T-helper 1 cell treated with Interleukin-12 subunit alpha and Interleukin-12 subunit beta and Interleukin-4 antibody, amounts not matched to agents 30 μg/mL and 1 μg/mL, for 36 hours (primary cell): ENCODE data around the gene SPAG6.

Experiments used
- H3K27ac Mint-ChIP-seq: one replicate; pipeline ENCODE4 v1.8.0; 2021; ENCODE audit warnings: mild to moderate bottlenecking, mixed read lengths
- H3K27me3 Mint-ChIP-seq: one replicate; pipeline ENCODE4 v1.8.0; 2021; ENCODE audit warnings: low read depth, mixed read lengths
- H3K36me3 Mint-ChIP-seq: one replicate; pipeline ENCODE4 v1.8.0; 2021; ENCODE audit warnings: low read depth, mixed read lengths
- H3K4me1 Mint-ChIP-seq: one replicate; pipeline ENCODE4 v1.8.0; 2021; ENCODE audit warnings: low read depth, mixed read lengths
- H3K4me3 Mint-ChIP-seq: one replicate; pipeline ENCODE4 v1.8.0; 2021; ENCODE audit warnings: mild to moderate bottlenecking, moderate library complexity, mixed read lengths
- H3K9me3 Mint-ChIP-seq: one replicate; pipeline ENCODE4 v1.8.0; 2021; ENCODE audit warnings: mixed read lengths

Gene SPAG6

DNA sequence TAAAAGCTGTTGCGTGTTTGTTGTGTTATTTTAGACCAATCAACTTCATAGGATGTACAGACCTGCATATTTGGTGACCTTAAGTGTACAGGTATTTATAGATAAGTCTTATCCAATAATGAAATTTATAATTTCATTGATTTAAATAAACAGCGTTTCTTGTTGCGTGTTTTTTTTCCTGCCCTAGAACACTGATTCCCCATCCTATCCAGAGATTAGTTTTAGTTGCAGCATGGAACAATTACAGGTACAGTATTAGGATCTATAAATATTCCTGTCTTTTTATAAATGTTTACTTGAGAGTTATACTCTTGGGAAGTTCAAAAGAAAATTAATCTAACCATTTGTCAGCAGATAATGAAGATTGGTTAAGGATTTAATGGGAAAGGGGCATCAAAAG, 26.5 kb upstream of the SPAG6 start:
- H3K36me3 Mint-ChIP-seq = peaks cover 18% of the 10 kb centered on the region
- H3K27me3 Mint-ChIP-seq = peaks cover 24% of the 10 kb centered on the region
- no peaks in the 10 kb centered on the region for H3K9me3 Mint-ChIP-seq
- H3K27ac Mint-ChIP-seq = no peak overlapping the region
- H3K4me1 Mint-ChIP-seq = peaks cover 48% of the 10 kb centered on the region
- H3K4me3 Mint-ChIP-seq = peak overlapping the region; percentile 9

DNA sequence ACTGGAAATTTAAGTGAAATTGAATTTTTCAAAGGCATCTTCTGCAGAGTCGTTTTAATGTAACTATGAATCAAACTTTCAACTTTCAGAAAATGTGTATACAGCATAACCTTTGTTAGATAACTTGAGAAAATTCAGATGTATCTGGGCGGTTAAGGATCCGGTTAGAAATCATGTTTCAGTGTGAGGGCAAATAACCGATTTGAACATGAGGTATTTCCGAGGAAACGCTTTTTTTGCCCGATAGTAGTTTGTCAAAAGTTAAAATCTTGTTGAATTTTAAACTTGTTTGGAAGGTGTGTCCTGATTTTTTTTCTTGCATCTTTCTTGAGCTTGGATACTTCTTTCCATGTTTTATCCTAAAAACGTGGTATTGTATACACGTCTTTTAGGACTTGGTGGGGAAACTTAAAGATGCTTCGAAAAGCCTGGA, 25.7 kb upstream of the SPAG6 start:
- H3K36me3 Mint-ChIP-seq = peaks cover 22% of the 10 kb centered on the region
- H3K4me1 Mint-ChIP-seq = peaks cover 56% of the 10 kb centered on the region
- no peaks in the 10 kb centered on the region for H3K9me3 Mint-ChIP-seq
- H3K27me3 Mint-ChIP-seq = peaks cover 32% of the 10 kb centered on the region
- H3K4me3 Mint-ChIP-seq = peak overlapping the region; percentile 86
- peak overlapping the region; percentile 90 for H3K27ac Mint-ChIP-seq

DNA sequence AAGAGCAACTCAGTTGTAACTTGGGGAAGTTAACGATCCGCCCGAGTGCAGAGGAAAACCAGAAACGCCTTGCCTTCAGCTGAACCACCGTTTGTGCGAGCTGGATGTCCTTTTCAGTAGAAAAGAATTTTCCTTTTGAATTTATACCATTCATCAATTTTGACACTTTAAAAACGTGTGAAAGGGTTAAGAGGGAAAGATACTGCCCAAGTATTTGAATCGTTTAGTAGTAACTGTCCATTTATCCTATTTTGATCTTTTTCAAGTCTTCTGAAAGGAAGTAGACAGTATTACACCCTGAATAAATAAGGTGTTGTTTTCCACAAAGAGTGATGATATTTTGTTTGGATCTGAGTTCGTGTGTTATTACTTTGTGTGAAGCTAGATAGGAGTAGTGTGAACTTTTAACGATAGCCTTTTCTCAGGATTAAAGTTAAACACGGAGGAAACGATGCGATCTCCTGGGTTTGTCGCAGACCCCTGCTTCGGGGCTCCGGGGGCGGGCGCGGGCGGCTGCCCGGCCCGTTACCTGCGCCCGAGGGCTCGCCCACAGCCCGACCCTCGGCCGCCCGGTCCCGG, 25.2 kb upstream of the SPAG6 start:
- Mint-ChIP-seq H3K27me3 (peaks cover 37% of the 10 kb centered on the region), H3K9me3 (no peaks in the 10 kb centered on the region), H3K36me3 (peaks cover 24% of the 10 kb centered on the region), H3K4me3 (peak overlapping the region; percentile 86), H3K27ac (peak overlapping the region; percentile 90), H3K4me1 (peaks cover 57% of the 10 kb centered on the region)

DNA sequence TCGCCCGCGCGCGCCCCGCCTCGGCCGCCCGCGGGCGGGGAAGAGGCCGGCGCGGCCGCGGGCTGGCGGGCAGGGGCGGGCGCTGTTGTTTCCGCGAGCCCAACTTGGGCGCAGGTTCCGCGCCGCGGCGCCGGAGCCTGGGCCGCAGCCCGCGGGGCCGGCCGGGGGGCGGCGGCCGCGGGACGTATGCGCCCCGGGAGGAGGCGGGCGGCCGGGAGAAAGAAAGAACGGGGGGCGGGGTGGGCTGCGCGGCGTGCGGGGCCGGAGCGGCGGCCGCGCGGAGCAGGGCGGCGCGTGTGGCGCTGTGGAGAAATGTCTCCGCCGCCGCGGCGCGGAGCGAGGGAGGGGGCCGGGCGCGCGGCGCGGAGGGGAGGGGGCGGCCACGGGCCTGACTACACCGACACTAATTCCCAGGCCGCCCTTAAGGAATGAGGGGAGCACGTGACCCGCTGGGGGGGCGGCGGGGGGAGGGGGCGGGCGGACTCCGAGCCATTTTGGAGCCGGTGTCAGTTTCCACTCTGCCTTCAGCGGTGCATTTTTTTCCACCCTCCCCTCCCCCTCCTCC, 24.6 kb upstream of the SPAG6 start, which contains the start of gene BMI1:
Gene BMI1, plus strand, starts transcription at position 509 of the 565 bp plus-strand sequence. CDS start 5,351 bp downstream, outside the sequence.
- Mint-ChIP-seq H3K4me1 (peaks cover 52% of the 10 kb centered on the region), H3K27ac (peak within 1 kb of the TSS; percentile 90), H3K9me3 (no peaks in the 10 kb centered on the region), H3K27me3 (peaks cover 38% of the 10 kb centered on the region), H3K4me3 (peak within 1 kb of the TSS; percentile 86), H3K36me3 (peaks cover 24% of the 10 kb centered on the region)

DNA sequence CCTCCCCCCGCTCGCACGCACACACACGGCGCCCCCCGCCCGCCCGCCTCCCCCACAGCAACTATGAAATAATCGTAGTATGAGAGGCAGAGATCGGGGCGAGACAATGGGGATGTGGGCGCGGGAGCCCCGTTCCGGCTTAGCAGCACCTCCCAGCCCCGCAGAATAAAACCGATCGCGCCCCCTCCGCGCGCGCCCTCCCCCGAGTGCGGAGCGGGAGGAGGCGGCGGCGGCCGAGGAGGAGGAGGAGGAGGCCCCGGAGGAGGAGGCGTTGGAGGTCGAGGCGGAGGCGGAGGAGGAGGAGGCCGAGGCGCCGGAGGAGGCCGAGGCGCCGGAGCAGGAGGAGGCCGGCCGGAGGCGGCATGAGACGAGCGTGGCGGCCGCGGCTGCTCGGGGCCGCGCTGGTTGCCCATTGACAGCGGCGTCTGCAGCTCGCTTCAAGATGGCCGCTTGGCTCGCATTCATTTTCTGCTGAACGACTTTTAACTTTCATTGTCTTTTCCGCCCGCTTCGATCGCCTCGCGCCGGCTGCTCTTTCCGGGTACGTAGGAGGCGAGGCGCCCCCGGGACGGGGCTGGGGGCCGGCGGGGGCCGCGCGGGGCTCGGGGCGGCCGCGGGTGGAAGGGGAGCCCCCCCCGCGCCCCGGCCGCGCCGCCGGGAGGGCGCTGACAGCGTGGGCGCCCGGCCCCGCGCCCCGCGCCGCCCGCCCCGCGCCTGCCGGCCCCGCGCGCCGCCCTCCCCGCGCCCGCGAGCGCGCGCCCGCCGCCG, 24.0 kb upstream of the SPAG6 start:
- Mint-ChIP-seq H3K4me1 (peaks cover 55% of the 10 kb centered on the region), H3K4me3 (peak overlapping the region; percentile 77), H3K36me3 (peaks cover 28% of the 10 kb centered on the region), H3K27me3 (peaks cover 38% of the 10 kb centered on the region), H3K27ac (peak overlapping the region; percentile 67), H3K9me3 (no peaks in the 10 kb centered on the region)

DNA sequence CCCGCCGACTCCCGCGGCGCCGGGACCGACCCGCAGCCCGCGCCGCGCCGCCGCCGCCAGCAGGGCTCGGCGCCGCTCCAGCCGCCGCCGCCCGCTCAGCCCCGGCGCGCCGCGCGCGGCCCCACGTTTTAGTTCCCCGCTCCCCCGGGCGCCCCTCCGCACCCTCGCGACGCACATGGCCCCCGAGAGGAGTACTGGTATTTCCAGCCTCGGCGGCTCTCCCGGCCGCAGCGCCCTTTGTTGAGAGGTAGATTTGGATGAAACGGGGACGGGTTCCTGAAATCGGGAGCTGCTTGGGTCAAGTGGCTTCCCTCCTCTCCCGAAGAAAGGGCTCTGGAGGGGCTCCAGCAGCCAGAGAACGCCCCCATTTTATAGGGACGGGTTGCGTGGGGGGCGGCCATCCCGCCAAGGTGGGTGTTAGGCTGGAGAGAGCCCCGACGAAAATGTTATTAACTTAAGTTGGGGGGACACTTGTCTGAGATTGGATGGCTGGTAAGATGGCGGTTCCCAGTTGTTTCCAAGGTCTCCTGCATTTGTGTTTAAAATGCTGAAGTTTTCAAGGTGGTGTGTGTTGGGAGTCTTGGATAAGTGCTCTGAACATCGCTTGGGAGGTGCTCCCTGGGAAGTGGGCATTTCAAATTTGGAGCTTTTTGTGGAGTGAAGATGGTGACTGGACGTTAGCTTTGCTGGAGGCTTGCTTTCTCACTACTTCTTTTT, 23.2 kb upstream of the SPAG6 start:
- peaks cover 54% of the 10 kb centered on the region for H3K4me1 Mint-ChIP-seq
- H3K27me3 Mint-ChIP-seq = peaks cover 38% of the 10 kb centered on the region
- H3K27ac Mint-ChIP-seq = peak overlapping the region; percentile 62
- no peaks in the 10 kb centered on the region for H3K9me3 Mint-ChIP-seq
- peaks cover 30% of the 10 kb centered on the region for H3K36me3 Mint-ChIP-seq
- peak overlapping the region; percentile 71 for H3K4me3 Mint-ChIP-seq

DNA sequence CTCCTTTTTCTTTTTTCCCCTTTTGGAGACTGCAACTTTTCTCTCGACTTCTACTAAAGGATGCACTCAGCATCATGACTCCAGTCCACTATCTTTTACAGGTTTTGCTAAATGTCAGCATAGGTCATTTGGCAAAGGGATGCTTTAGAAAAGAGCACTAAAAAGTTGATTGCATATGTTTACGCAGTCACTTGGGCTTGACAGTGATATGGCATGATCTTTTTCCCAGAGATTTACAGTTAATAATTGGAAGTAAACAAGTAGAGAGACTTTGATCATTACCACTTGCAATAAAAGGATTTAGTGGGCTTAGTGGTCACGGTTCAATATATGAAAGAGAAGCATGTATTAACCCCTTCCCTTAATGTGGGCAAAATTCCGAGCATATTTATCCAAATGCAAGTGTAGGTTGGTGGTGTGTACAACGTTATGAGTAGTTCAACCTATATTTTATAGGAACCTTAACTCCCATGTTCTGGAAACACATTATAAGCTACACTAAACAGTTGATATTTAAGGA, 22.6 kb upstream of the SPAG6 start:
- Mint-ChIP-seq H3K27me3 (peaks cover 38% of the 10 kb centered on the region), H3K9me3 (no peaks in the 10 kb centered on the region), H3K4me1 (peaks cover 52% of the 10 kb centered on the region), H3K4me3 (peak overlapping the region; percentile 71), H3K36me3 (peaks cover 34% of the 10 kb centered on the region), H3K27ac (peak overlapping the region; percentile 62)

DNA sequence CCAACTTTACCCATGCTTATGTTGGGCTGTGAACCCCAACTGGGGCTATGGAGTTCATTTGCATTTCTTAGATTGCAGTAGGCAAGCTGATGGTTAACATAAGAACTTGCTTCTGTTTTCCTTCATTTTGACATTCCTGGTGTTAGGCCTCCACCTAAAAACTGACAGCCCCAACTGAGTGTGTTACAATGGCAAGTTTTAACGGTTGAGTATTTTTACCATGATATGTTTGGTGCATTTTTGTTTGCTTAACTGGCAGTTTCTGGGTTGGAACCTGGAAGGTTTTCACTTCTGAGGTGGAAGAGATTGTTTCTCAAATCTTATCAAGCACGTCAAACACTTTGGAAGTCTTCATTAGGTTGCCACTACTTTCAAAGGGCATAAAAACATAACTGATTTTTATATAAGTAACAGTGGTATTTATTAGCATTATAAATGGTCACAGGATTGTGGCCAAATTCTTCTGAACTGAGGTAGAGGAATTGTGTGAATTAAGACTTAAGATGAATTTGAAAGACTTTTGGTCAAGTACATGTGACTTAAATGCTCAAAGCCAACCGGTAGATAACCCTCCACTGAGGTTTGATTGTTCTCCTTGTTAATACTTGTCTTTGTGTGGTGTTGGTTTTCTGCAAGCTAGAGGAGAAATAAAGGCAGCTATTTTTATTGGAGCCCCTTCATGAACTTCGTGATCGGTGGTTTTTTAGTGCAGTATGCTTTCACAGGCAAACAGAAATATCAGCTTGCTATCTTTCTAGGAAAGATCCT, 21.6 kb upstream of the SPAG6 start:
- Mint-ChIP-seq H3K4me1 (peaks cover 46% of the 10 kb centered on the region), H3K4me3 (peak overlapping the region; percentile 86), H3K9me3 (no peaks in the 10 kb centered on the region), H3K27me3 (peaks cover 38% of the 10 kb centered on the region), H3K36me3 (peaks cover 30% of the 10 kb centered on the region), H3K27ac (no peak overlapping the region)

DNA sequence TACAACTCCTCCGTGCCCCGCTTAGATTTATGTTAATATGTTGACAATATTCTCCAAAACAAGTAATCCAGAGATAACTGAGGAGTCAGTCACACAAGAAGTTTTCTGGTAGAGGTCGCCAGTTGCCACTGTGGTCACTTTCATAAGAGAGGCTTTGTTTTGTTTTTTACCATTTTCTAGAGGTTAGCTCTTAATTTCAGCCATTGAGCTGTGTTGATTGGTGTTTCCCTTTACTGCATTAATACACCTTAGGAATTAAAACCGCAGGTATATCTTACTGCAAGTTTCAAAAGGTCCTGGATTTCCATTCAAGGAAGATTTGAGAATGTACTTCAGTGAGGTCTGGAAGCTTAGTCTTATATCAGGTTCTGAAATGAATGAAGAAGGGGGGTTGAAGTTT, 20.9 kb upstream of the SPAG6 start:
- H3K4me3 Mint-ChIP-seq = peak overlapping the region; percentile 86
- peak overlapping the region; percentile 39 for H3K27ac Mint-ChIP-seq
- peaks cover 38% of the 10 kb centered on the region for H3K27me3 Mint-ChIP-seq
- peaks cover 30% of the 10 kb centered on the region for H3K36me3 Mint-ChIP-seq
- peaks cover 42% of the 10 kb centered on the region for H3K4me1 Mint-ChIP-seq
- no peaks in the 10 kb centered on the region for H3K9me3 Mint-ChIP-seq

DNA sequence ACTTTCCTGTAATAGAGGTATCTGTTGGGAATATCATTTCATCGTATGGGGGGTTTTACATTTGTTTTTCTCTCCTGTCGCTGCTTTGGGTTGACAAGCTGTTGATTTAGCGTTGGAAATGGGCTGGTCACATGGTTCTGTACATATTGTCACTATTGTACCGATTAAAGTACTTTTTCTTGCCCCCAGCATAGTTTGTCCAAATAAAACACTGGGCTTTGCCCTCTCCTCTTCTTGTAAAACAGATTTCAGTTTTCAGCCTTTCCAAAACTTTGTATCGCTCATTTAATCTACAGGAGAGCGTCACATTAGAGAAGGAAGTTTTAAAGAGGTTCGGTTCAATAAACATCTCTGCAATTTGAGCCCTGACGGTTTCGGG, 20.4 kb upstream of the SPAG6 start:
- peak overlapping the region; percentile 77 for H3K27ac Mint-ChIP-seq
- peaks cover 32% of the 10 kb centered on the region for H3K36me3 Mint-ChIP-seq
- H3K4me3 Mint-ChIP-seq = peak overlapping the region; percentile 86
- no peaks in the 10 kb centered on the region for H3K9me3 Mint-ChIP-seq
- peaks cover 37% of the 10 kb centered on the region for H3K27me3 Mint-ChIP-seq
- peaks cover 38% of the 10 kb centered on the region for H3K4me1 Mint-ChIP-seq

DNA sequence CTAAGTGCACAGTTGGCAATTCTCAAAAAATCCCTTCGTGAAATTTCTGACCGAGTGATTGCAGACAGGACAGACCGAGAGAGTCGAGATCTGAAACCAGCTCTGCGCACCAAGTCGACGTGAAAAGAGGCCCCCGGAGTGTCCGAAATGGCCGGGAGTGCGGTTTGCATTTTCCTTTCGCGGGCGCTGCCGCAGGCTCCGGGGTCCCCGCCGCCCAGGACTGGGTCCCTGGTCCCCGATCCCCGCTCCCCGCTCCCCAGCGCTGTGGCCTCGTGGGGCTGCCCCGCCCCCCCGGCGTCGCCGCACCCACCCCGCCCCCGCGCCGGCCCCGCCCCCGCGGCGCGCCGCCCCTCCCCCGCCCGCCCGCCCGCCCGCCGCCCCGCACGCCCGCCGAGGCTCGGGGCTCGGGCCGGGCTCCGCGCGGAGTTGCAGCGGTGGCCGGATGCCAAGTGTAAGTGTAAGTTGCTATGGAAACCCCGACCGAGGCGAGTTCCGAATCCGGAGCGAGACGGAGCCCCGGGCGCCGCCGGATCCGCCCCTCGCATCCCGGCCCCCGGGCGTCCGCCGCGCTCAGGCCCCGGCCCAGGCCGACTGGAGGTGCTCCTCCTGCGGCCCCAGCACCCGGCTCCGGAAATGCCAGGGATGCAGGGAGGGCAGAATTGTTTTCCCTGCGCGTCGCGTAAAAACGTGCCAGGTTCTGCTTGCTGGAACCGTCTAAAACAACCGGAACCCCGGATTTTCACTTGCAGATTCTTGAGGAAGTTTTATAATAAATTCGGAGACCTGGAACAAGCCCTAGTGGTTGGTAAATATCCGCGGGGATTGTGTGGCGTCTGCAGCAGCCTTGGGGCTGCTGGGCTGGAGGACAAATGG, 19.8 kb upstream of the SPAG6 start:
- Mint-ChIP-seq H3K4me3 (peak overlapping the region; percentile 86), H3K27ac (peak overlapping the region; percentile 77), H3K4me1 (peaks cover 34% of the 10 kb centered on the region), H3K27me3 (peaks cover 33% of the 10 kb centered on the region), H3K9me3 (no peaks in the 10 kb centered on the region), H3K36me3 (peaks cover 30% of the 10 kb centered on the region)

DNA sequence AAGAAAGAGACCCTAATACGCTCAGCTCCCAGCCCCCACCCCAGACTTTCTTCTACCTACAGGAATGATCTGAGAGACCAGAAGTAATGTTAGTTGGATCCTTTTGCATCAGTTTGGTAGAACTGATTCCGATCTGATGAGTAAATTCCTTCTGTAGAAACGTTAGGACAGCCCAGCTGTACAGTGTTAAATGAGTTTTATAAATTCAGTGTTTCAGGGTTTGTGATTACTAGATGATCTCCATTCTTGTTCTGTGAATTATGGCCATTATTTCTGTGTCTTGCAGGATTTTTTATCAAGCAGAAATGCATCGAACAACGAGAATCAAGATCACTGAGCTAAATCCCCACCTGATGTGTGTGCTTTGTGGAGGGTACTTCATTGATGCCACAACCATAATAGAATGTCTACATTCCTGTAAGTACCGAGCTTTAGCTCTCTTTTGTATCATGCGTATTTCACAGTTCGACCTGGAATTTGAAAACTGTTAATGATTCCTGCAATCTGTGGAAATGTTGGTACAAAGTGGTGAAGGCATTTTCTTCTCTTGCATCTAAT, 19.1 kb upstream of the SPAG6 start:
- Mint-ChIP-seq H3K27ac (no peak overlapping the region), H3K27me3 (peaks cover 33% of the 10 kb centered on the region), H3K4me3 (peak overlapping the region; percentile 71), H3K4me1 (peaks cover 34% of the 10 kb centered on the region), H3K9me3 (no peaks in the 10 kb centered on the region), H3K36me3 (peaks cover 30% of the 10 kb centered on the region)

DNA sequence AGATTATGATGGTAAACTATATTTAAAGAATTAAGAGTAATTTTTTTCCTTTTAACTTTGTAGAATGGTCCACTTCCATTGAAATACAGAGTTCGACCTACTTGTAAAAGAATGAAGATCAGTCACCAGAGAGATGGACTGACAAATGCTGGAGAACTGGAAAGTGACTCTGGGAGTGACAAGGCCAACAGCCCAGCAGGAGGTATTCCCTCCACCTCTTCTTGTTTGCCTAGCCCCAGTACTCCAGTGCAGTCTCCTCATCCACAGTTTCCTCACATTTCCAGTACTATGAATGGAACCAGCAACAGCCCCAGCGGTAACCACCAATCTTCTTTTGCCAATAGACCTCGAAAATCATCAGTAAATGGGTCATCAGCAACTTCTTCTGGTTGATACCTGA, 16.1 kb upstream of the SPAG6 start:
- H3K27me3 Mint-ChIP-seq = peaks cover 23% of the 10 kb centered on the region
- H3K27ac Mint-ChIP-seq = no peak overlapping the region
- H3K4me3 Mint-ChIP-seq = no peak overlapping the region
- H3K36me3 Mint-ChIP-seq = peaks cover 37% of the 10 kb centered on the region
- H3K9me3 Mint-ChIP-seq = peaks cover 4% of the 10 kb centered on the region
- peaks cover 32% of the 10 kb centered on the region for H3K4me1 Mint-ChIP-seq
